D341Med (cell line): ENCODE results near the gene UVRAG.
"Not testable (repeated sequence)": the region's sequence is repeated elsewhere in the genome, so short reads cannot be mapped to it uniquely, and the experiment has no call there.

ENCODE experiments used
- DNase-seq: peaks from one replicate; pipeline ENCODE4 v3.0.0; 2012; ENCODE audit warnings: low spot score

UVRAG gene

DNA sequence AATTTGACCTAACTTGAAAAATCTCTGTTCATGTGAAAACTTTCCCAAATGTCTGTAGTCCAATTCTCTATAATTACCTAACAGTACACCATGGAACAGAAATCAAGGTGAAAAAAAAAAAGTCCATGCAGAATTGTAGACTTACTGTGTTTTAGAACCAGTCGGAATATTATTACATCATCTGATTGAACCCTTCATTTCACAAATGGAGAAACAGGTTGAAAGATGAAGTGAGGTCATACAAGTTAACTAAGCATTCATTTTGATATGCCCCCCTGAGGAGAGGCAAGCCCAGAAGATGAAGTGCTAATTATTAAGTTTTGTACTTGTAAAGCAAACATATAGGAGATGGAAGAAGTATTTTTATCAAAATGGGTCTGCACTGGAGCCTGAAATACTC lies 211.9 kb downstream of the UVRAG start:
- DNase-seq = no peak

GRCh38 chr11:76030286-76030685 lies 215.3 kb downstream of the UVRAG start:
- no peak for DNase-seq

DNA sequence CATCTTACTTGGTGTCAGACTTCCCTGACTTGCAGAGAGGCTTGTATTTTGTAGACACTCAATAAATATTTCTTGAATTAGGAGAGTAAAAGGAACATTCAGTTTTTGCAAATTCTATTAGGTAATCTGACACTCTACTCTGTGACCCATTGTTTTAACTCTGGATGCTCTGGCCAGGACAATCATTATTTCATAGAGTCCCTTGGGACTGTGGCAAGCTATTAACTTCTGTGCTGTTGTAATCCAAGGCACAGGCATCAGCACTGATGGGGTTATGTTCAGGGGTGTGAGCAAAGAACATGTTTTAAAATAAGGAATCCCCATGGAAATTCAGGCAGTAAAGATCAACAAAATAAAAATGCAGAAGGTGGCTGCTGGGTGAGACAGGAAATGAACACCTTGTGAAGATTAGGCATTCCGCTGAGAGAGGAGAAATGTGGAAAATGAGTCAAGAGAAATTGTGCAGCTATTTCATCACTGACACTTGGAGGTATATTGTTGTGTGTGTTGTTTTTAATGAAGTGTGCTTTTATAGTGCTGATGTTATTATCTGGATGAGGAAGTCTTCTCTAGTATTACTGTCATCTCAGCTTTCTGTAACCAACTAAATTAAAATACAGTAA lies 216.1 kb downstream of the UVRAG start:
- DNase-seq = no peak

DNA sequence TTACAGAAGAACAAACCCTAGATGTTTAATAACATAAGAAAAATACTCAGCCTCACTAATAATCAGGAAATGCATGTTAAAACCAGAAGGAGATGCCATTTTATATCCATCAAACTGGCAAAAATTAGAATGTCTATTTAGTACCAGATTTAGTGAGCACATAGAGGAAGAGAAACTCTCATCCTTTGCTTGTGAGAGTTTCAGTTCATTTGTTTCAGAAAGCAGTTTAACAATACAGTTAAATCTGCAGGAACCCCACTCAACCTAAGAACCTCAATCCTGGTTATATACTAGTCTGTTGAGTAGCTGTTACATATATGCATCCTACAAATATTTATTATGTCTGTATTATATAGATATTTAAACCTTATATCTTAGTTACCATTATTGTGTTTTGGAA lies 218.7 kb downstream of the UVRAG start:
- no peak for DNase-seq

DNA sequence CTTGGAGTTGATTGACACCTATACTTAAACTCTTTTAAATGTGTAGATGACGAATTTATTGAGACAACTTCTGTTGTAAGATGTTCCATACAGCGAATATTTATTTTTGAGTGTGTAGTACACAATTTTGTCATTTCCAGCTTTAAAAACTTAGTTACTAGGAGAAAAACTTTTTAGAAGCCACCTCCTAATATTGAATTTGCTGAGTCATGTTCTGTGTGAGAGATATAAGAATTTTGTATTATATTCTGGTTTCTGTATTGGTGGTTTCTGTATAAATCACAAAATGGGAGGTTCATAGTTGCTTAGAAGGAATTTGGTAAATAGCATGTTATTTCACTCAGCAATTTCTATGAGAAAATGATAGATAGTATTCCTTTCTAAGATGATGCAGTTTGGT lies 220.0 kb downstream of the UVRAG start:
- DNase-seq = no peak

GRCh38 chr11:76038608-76039007 lies 223.6 kb downstream of the UVRAG start:
- DNase-seq = no peak

DNA sequence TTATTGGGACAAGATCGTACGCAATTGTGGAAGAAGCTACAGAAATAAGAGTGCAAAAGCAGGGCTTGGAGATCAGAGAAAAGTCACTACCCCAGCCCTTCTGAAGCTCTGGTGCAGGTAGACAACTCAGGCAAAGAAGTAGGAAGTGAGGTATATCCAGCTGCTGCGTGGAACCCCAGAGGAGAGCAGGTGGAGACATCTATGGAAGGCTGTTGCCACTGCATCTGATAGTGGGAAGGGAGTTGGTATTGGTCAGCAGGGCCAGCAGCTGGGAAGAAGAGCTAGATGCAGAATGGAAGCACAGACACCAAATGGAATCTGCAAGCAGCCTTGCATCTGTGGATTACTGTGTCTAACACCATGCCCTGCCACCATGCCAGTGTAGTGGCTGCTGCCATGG lies 226.2 kb downstream of the UVRAG start:
- no peak for DNase-seq

DNA sequence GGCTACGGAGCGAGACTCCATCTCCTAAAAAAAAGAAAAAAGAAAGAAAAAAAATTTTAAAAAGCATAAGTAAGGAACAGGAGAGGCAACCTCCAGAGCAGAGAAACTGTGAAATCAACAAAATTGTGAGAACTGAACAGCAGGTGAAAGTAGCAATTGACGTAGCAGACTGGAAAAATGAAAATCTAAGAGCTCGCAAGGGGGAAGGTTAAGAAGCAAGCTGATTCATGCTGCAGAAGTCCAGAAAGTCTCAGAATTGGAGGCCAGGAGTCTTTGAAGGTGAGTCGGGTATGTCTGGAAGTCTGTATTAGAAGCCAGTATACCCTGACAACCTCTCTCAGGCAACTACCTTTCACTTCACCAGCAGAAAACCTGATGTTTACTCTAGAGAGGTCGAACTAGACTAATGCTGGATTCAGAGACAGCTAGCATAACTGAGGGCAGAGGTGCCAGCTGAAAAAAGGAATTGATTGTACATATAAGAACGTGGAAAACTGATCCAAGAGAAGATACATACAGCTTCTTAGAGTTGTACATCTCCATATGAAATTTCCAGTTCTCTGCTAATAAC lies 229.8 kb downstream of the UVRAG start:
- no peak for DNase-seq

DNA sequence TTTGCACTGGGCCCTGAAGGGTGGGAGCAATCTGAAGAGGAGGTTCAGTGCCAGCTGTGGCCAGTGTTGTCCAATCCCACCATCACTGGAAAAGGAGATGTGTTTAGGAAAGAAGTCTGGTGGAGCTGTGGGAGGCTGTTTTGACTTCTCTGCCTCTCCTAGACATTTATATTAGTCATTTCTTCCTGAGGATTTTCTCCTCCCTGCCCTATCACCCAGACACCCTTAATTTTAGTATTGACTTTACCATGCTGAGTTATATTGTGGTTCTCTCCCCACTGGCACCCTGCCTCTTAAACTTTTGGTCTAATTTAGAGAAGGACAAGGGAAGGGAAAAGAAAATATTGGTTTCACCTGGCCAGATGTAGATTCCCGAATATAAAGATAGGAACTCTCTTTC lies 232.2 kb downstream of the UVRAG start:
- DNase-seq = no peak

GRCh38 chr11:76047766-76048165 lies 232.8 kb downstream of the UVRAG start:
- DNase-seq = no peak

GRCh38 chr11:76048763-76049162 lies 233.8 kb downstream of the UVRAG start:
- no peak for DNase-seq

DNA sequence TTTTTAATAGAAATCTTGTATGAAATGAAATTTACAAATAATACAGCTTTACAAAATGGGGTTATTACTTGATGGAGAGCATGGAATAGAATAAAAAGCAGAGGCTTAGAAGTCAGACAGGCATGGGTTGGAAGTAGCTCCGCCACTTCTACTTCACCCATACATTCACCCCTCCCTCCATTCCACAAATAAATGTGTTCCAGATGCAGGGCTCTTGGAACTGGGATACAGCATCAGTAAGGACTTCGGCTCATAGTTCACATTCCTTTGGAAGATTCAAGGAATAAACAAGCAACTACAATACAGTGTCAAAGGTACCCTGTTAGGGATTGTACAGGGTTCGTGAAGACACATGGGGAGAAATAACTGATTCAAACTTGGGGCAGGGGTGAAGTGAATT lies 234.5 kb downstream of the UVRAG start:
- DNase-seq = no peak

GRCh38 chr11:76051937-76052336 lies 236.9 kb downstream of the UVRAG start:
- no peak for DNase-seq

GRCh38 chr11:76054330-76054729 lies 239.3 kb downstream of the UVRAG start:
- DNase-seq = no peak

DNA sequence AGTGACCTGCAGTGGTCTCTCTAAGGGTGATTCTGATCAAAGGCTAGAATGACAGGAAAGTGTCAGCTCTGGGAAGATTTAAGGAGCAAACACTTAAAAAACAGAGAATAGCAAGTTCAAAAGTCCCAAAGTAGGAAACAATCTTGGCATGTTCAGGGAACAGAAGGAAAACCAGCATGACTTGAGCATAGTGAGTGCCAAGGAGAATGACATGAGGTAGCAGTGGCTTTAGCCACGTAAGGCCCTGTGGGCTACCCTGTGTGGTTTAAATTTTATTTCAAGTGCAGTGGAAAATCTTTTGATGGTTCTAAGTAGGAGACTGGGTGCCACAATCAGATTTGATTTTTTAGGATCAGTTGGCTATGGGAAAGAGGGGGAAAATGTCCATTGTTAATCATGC lies 241.9 kb downstream of the UVRAG start:
- DNase-seq = no peak

- not testable (repeated sequence) for DNase-seq
Measured at GRCh38 chr11:76060475-76061036, 245.5 kb downstream of the UVRAG start.

DNA sequence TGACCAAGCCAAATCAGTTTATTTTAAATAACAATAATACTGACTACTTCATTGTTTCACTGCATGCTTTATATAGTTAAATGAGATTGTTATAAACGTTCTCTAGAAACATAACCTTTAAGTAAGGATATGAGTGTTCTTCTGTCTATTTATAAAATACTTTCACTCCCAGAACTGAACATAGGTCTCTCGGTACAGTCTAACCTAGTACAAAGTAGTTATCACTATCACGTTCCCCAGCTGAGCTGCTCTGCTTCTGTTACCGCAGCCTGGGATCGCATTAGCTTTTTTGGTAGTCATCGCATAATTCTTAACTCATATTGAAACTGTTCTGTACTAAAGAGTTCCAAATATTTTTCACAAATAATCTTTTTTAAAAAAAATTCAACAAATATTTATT lies 247.7 kb downstream of the UVRAG start:
- DNase-seq = no peak

DNA sequence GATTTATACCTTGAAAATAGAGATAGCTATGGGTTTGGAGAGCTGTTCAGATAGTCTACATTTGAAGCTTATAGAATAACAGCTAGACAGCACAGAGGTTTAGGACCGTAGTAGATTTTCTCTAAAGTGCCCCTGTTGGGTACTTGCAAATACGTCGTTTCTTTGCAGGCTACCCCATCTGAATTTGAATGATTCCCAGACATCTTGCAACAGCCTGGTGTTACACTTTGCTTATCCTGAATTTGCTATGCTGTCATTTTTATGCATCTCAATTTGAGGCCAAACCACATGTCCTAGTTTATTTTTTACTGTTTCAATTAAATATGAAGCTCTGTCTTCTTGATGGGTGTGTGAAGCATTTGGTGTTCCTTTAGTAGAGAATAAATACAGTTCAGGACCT lies 249.2 kb downstream of the UVRAG start:
- no peak for DNase-seq

- no peak for DNase-seq
Measured at GRCh38 chr11:76067099-76067498, 252.1 kb downstream of the UVRAG start.

DNA sequence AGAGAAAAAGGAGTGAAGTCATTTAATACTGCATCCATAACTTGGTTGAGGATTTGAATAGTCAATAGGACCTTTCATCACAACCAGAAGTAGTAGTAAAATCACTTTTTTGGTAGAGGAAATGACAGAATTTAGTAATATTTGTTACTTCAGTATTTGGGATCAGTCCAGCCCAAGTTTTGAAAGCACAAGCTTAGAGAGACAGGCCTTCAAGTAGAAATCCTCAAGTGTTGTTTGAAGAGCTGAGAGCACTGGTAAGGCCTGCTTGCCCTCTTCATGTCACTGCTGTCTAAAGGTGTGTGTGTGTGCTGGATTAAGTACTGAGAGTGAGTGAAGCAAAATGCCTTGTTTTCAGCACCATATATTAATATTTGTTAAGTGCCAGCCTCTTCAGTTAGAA lies 254.0 kb downstream of the UVRAG start:
- no peak for DNase-seq

- DNase-seq = no peak
Measured at GRCh38 chr11:76071090-76071489, 256.1 kb downstream of the UVRAG start.

- DNase-seq = no peak
Measured at GRCh38 chr11:76073724-76074123, 258.7 kb downstream of the UVRAG start.

- no peak for DNase-seq
Measured at GRCh38 chr11:76074148-76075095, 259.4 kb downstream of the UVRAG start.
